Amygdala (tissue), 56 donors: ENCODE measurements around the gene SLC11A1.

Source experiments
- DNase-seq, 56 donors: peaks; one replicate each; lab custom pipeline; 2025; lab: John Stamatoyannopoulos, UW

The SLC11A1 gene

GRCh38 chr2:218366621-218367414, 15.3 kb upstream of the SLC11A1 start:
- no peak for DNase-seq

GRCh38 chr2:218367415-218368149, 14.5 kb upstream of the SLC11A1 start:
- peak in 41 of 56 donors; percentile 13 to 75 (median 48) for DNase-seq

- no peak for DNase-seq
Measured at GRCh38 chr2:218368150-218368528, 13.9 kb upstream of the SLC11A1 start.

GRCh38 chr2:218368621-218369153, 13.4 kb upstream of the SLC11A1 start:
- no peak for DNase-seq

GRCh38 chr2:218369330-218369729, 12.7 kb upstream of the SLC11A1 start:
- no peak for DNase-seq

- DNase-seq, result peak in 10 of 56 donors; percentile 25 to 70 (median 32)
Measured at GRCh38 chr2:218370410-218371063, 11.5 kb upstream of the SLC11A1 start.

- no peak for DNase-seq
Measured at GRCh38 chr2:218371983-218372350, 10.1 kb upstream of the SLC11A1 start.

GRCh38 chr2:218374795-218375194, 7.3 kb upstream of the SLC11A1 start:
- DNase-seq, result no peak

GRCh38 chr2:218375212-218375611, 6.9 kb upstream of the SLC11A1 start:
- no peak for DNase-seq

GRCh38 chr2:218378053-218378452, 4.0 kb upstream of the SLC11A1 start:
- DNase-seq, result no peak

- no peak for DNase-seq
Measured at GRCh38 chr2:218382785-218383184, 712 bp downstream of the SLC11A1 start.

- no peak for DNase-seq
Measured at GRCh38 chr2:218383892-218384519, 1.9 kb downstream of the SLC11A1 start.

GRCh38 chr2:218384975-218385374, 2.9 kb downstream of the SLC11A1 start:
- DNase-seq, result no peak

GRCh38 chr2:218386505-218387368, 4.7 kb downstream of the SLC11A1 start:
- DNase-seq, result no peak

- DNase-seq, result peak in 4 of 56 donors; percentile 10 to 67 (median 43)
Measured at GRCh38 chr2:218387369-218388194, 5.5 kb downstream of the SLC11A1 start.

GRCh38 chr2:218389333-218390150, 7.5 kb downstream of the SLC11A1 start:
- DNase-seq, result no peak

GRCh38 chr2:218391202-218391601, 9.1 kb downstream of the SLC11A1 start:
- DNase-seq, result no peak

GRCh38 chr2:218392459-218392858, 10.4 kb downstream of the SLC11A1 start:
- no peak for DNase-seq
